ENCODE measurements around the gene GRK5.

Gene GRK5

GRCh38 chr10:119456435-119456810 is 249.1 kb downstream of the GRK5 start:
- TF ChIP-seq EZH2phosphoT487 (conservative IDR thresholded peaks at IDR 0.05; ENCODE audit: low read length) (no peak), CTCF (IDR thresholded peaks at IDR 0.05; ENCODE audit: insufficient read depth, low read length, poor library complexity, severe bottlenecking) (no peak)

GRCh38 chr10:119457966-119458766 is 250.8 kb downstream of the GRK5 start:
- Histone ChIP-seq H4K20me1 (ENCODE audit: low read depth, low read length) (no peaks in the 10 kb centered on the region), H3K79me2 (ENCODE audit: insufficient read depth, low read length) (no peaks in the 10 kb centered on the region), H3K9me3 (ENCODE audit: insufficient read depth, low read length) (0 out of 2 replicates have a peak, but pooled peaks cover 6% of the 10 kb centered on the region), H3K4me3 (ENCODE audit: insufficient read depth, low read length, poor library complexity, severe bottlenecking) (no peak overlapping the region), H3K9ac (ENCODE audit: low read length) (no peak overlapping the region), H3K9me2 (replicated peaks; ENCODE audit: insufficient read depth, low read length) (no peaks in the 10 kb centered on the region), H3K27me3 (ENCODE audit: low read length) (no peaks in the 10 kb centered on the region), H3F3A (ENCODE audit: insufficient read depth) (no peaks in the 10 kb centered on the region), H3K4me2 (ENCODE audit: low read depth, low read length, poor library complexity, severe bottlenecking) (no peak overlapping the region), H2AFZ (ENCODE audit: low read depth, low read length, severe bottlenecking) (no peak overlapping the region), H3K36me3 (ENCODE audit: low read length) (no peaks in the 10 kb centered on the region), H3K27ac (ENCODE audit: low read depth, low read length) (no peak overlapping the region)
- TF ChIP-seq EZH2phosphoT487 (conservative IDR thresholded peaks at IDR 0.05; ENCODE audit: low read length) (no peak), CTCF (IDR thresholded peaks at IDR 0.05; ENCODE audit: insufficient read depth, low read length, poor library complexity, severe bottlenecking) (no peak)

More at GRCh38 chr10:119456435-119456810, 249.1 kb downstream of the GRK5 start:
- Histone ChIP-seq H4K20me1 (ENCODE audit: low read depth, low read length) (no peaks in the 10 kb centered on the region), H3F3A (ENCODE audit: insufficient read depth) (no peaks in the 10 kb centered on the region), H3K36me3 (ENCODE audit: low read length) (no peaks in the 10 kb centered on the region), H3K79me2 (ENCODE audit: insufficient read depth, low read length) (no peaks in the 10 kb centered on the region), H3K9me3 (ENCODE audit: insufficient read depth, low read length) (no peaks in the 10 kb centered on the region), H3K9me2 (replicated peaks; ENCODE audit: insufficient read depth, low read length) (no peaks in the 10 kb centered on the region), H3K4me2 (ENCODE audit: low read depth, low read length, poor library complexity, severe bottlenecking) (no peak overlapping the region), H3K27me3 (ENCODE audit: low read length) (no peaks in the 10 kb centered on the region), H2AFZ (ENCODE audit: low read depth, low read length, severe bottlenecking) (no peak overlapping the region), H3K27ac (ENCODE audit: low read depth, low read length) (no peak overlapping the region), H3K4me3 (ENCODE audit: insufficient read depth, low read length, poor library complexity, severe bottlenecking) (no peak overlapping the region), H3K9ac (ENCODE audit: low read length) (no peak overlapping the region)

GRCh38 chr10:119459681-119460340 is 252.4 kb downstream of the GRK5 start:
- Histone ChIP-seq H3K36me3 (ENCODE audit: low read length) (no peaks in the 10 kb centered on the region), H3K9me3 (ENCODE audit: insufficient read depth, low read length) (0 out of 2 replicates have a peak, but pooled peaks cover 8% of the 10 kb centered on the region), H2AFZ (ENCODE audit: low read depth, low read length, severe bottlenecking) (no peak overlapping the region), H3K79me2 (ENCODE audit: insufficient read depth, low read length) (no peaks in the 10 kb centered on the region), H3K9ac (ENCODE audit: low read length) (no peak overlapping the region), H3K9me2 (replicated peaks; ENCODE audit: insufficient read depth, low read length) (no peaks in the 10 kb centered on the region), H3K4me2 (ENCODE audit: low read depth, low read length, poor library complexity, severe bottlenecking) (no peak overlapping the region), H3K27ac (ENCODE audit: low read depth, low read length) (no peak overlapping the region), H4K20me1 (ENCODE audit: low read depth, low read length) (no peaks in the 10 kb centered on the region), H3K27me3 (ENCODE audit: low read length) (no peaks in the 10 kb centered on the region), H3K4me3 (ENCODE audit: insufficient read depth, low read length, poor library complexity, severe bottlenecking) (no peak overlapping the region), H3F3A (ENCODE audit: insufficient read depth) (no peaks in the 10 kb centered on the region)
- TF ChIP-seq EZH2phosphoT487 (conservative IDR thresholded peaks at IDR 0.05; ENCODE audit: low read length) (no peak), CTCF (IDR thresholded peaks at IDR 0.05; ENCODE audit: insufficient read depth, low read length, poor library complexity, severe bottlenecking) (no peak)
